H9 (cell line): ENCODE results near the gene TBC1D5. TPM values are rescaled to one million over a fixed set of nuclear protein-coding genes. Genes with fewer than 3 reads are reported as not detected.

Experiments
- DNase-seq: peaks from one replicate; pipeline ENCODE4 v3.0.0-alpha.2; 2017
- H2AFZ ChIP-seq: one replicate; pipeline ENCODE4 v1.6.1; 2013; ENCODE audit warnings: mild to moderate bottlenecking, low read length, control low read depth, moderate library complexity
- H2AK5ac ChIP-seq: 2 replicates; pipeline ENCODE4 v1.6.1; 2013; ENCODE audit warnings: low read length, control low read depth, mixed read lengths; ENCODE audit not compliant: insufficient read length
- H2BK120ac ChIP-seq: one replicate; pipeline ENCODE4 v1.6.1; 2013; ENCODE audit warnings: low read depth, mild to moderate bottlenecking, low read length, control low read depth, inconsistent platforms; ENCODE audit not compliant: poor library complexity, severe bottlenecking
- H2BK12ac ChIP-seq: 2 replicates; pipeline ENCODE4 v1.6.1; 2013; ENCODE audit warnings: low read length, control low read depth, mixed read lengths, low read depth; ENCODE audit not compliant: insufficient read length
- H2BK15ac ChIP-seq: 2 replicates; pipeline ENCODE4 v1.6.1; 2013; ENCODE audit warnings: low read depth, low read length, control low read depth
- H2BK20ac ChIP-seq: one replicate; pipeline ENCODE4 v1.6.1; 2013; ENCODE audit warnings: low read depth, mild to moderate bottlenecking, low read length, control low read depth, inconsistent platforms; ENCODE audit not compliant: poor library complexity, severe bottlenecking
- H2BK5ac ChIP-seq: 2 replicates; pipeline ENCODE4 v1.6.1; 2013; ENCODE audit warnings: low read length, control low read depth, mixed read lengths; ENCODE audit not compliant: insufficient read length
- H3K14ac ChIP-seq: 2 replicates; pipeline ENCODE4 v1.6.1; 2013; ENCODE audit warnings: low read length, control low read depth; ENCODE audit not compliant: insufficient read depth
- H3K18ac ChIP-seq: 2 replicates; pipeline ENCODE4 v1.6.1; 2013; ENCODE audit warnings: low read depth, mild to moderate bottlenecking, mixed read lengths, low read length, control low read depth; ENCODE audit not compliant: insufficient read length
- H3K23ac ChIP-seq: 2 replicates; pipeline ENCODE4 v1.6.1; 2013; ENCODE audit warnings: low read length, control low read depth, mixed read lengths, low read depth; ENCODE audit not compliant: insufficient read length
- H3K23me2 ChIP-seq: 2 replicates; pipeline ENCODE4 v1.6.1; 2013; ENCODE audit warnings: low read depth, mild to moderate bottlenecking, mixed read lengths, low read length, control low read depth; ENCODE audit not compliant: insufficient read length, poor library complexity, severe bottlenecking
- H3K27ac ChIP-seq: 2 replicates; pipeline ENCODE4 v1.5.1; 2013; ENCODE audit warnings: low read length, control low read depth, mixed read lengths, low read depth; ENCODE audit not compliant: insufficient read length
- H3K27me3 ChIP-seq: 2 replicates; pipeline ENCODE4 v1.6.1; 2013; ENCODE audit warnings: low read length, control low read depth, inconsistent platforms; ENCODE audit not compliant: insufficient read depth
- H3K4ac ChIP-seq: 2 replicates; pipeline ENCODE4 v1.6.1; 2013; ENCODE audit warnings: low read depth, mild to moderate bottlenecking, control low read depth, inconsistent platforms, low read length, moderate library complexity
- H3K4me1 ChIP-seq: 2 replicates; pipeline ENCODE4 v1.6.1; 2013; ENCODE audit warnings: low read length, control low read depth, inconsistent platforms; ENCODE audit not compliant: insufficient read depth
- H3K4me2 ChIP-seq: 2 replicates; pipeline ENCODE4 v1.6.1; 2013; ENCODE audit warnings: low read length, control low read depth, mixed read lengths; ENCODE audit not compliant: insufficient read length, insufficient read depth
- H3K56ac ChIP-seq: 2 replicates; pipeline ENCODE4 v1.6.1; 2013; ENCODE audit warnings: low read depth, mild to moderate bottlenecking, mixed read lengths, low read length, control low read depth; ENCODE audit not compliant: insufficient read length
- H3K79me1 ChIP-seq: 2 replicates; pipeline ENCODE4 v1.6.1; 2013; ENCODE audit warnings: low read depth, mild to moderate bottlenecking, moderate library complexity, low read length, control low read depth, inconsistent platforms; ENCODE audit not compliant: insufficient read depth, poor library complexity, severe bottlenecking
- H3K79me2 ChIP-seq: 2 replicates; pipeline ENCODE4 v1.6.1; 2013; ENCODE audit warnings: low read length, control low read depth, inconsistent platforms; ENCODE audit not compliant: insufficient read depth
- H3K9ac ChIP-seq: 2 replicates; pipeline ENCODE4 v1.6.1; 2013; ENCODE audit warnings: low read length, control low read depth, mixed read lengths; ENCODE audit not compliant: insufficient read length; ENCODE audit errors: extremely low read depth
- H3K9me3 ChIP-seq: one replicate; pipeline ENCODE4 v1.6.1; 2013; ENCODE audit warnings: low read depth, low read length, inconsistent platforms; ENCODE audit not compliant: control insufficient read depth
- H3T11ph ChIP-seq: one replicate; pipeline ENCODE4 v1.6.1; 2013; ENCODE audit warnings: mild to moderate bottlenecking, low read length, control low read depth, inconsistent platforms
- H4K20me1 ChIP-seq: one replicate; pipeline ENCODE4 v1.6.1; 2013; ENCODE audit not compliant: control insufficient read depth, insufficient read length, insufficient read depth
- H4K5ac ChIP-seq: 2 replicates; pipeline ENCODE4 v1.6.1; 2013; ENCODE audit warnings: low read depth, mild to moderate bottlenecking, mixed read lengths, low read length, control low read depth; ENCODE audit not compliant: insufficient read length
- H4K8ac ChIP-seq: replicated peaks from 2 replicates; pipeline ENCODE4 v1.6.1; 2013; ENCODE audit warnings: low read length, control low read depth, mixed read lengths, low read depth; ENCODE audit not compliant: insufficient read length
- H4K91ac ChIP-seq: 2 replicates; pipeline ENCODE4 v1.6.1; 2013; ENCODE audit warnings: low read depth, mild to moderate bottlenecking, moderate library complexity, mixed read lengths, low read length, control low read depth; ENCODE audit not compliant: insufficient read length
- H3K27ac Mint-ChIP-seq, 3 experiments: 2 replicates in 2 of 3; 3 replicates in 1 of 3; pipeline ENCODE4 v1.8.0; 2020 to 2021; ENCODE audit warnings: mixed read lengths in 3 of 3, mild to moderate bottlenecking in 1 of 3, moderate library complexity in 1 of 3
- H3K27me3 Mint-ChIP-seq: 2 replicates; pipeline ENCODE4 v1.8.0; 2021; ENCODE audit warnings: low read depth, mild to moderate bottlenecking, moderate library complexity, mixed read lengths
- H3K36me3 Mint-ChIP-seq, 3 experiments: 2 replicates in 2 of 3; 3 replicates in 1 of 3; pipeline ENCODE4 v1.8.0; 2020 to 2021; ENCODE audit warnings: low read depth in 3 of 3, mixed read lengths in 3 of 3; ENCODE audit not compliant: insufficient read depth in 1 of 3
- H3K4me1 Mint-ChIP-seq, 2 experiments: 2 replicates each; pipeline ENCODE4 v1.8.0; 2020; ENCODE audit warnings: mixed read lengths in 2 of 2
- H3K4me3 Mint-ChIP-seq, 2 experiments: 2 replicates in 1 of 2; 3 replicates in 1 of 2; pipeline ENCODE4 v1.8.0; 2020 to 2021; ENCODE audit warnings: mild to moderate bottlenecking in 2 of 2, mixed read lengths in 2 of 2, moderate library complexity in 1 of 2
- H3K9me3 Mint-ChIP-seq, 2 experiments: 2 replicates in 1 of 2; 3 replicates in 1 of 2; pipeline ENCODE4 v1.8.0; 2020; ENCODE audit warnings: mild to moderate bottlenecking in 2 of 2, mixed read lengths in 2 of 2, moderate library complexity in 1 of 2
- WGBS: extraction: QIAGEN DNeasy Blood & Tissue Kit; methylation state at CpG from one replicate; pipeline ENCODE4 v1.1.7; 2013; ENCODE audit warnings: missing lambda C conversion rate, low lambda C conversion rate, mixed read lengths; ENCODE audit not compliant: insufficient read length; ENCODE audit errors: extremely low coverage; 5-methylcytosine and 5-hydroxymethylcytosine counted together
- total RNA-seq: library from RNA; stranded (reverse); gene quantifications from 2 replicates; pipeline ENCODE4 v1.2.1, GENCODE V29; 2021
- TF ChIP-seq, protein P1 (sequence below): fragments of 200-600 bp; sonication (generic); conservative IDR thresholded peaks from 3 replicates; pipeline ENCODE4 v1.8.0; 2021; ENCODE audit warnings: antibody characterized with exemption, mild to moderate bottlenecking

The TBC1D5 gene
- total RNA-seq, 1 experiment from 2014 or later = 25.0 TPM

DNA sequence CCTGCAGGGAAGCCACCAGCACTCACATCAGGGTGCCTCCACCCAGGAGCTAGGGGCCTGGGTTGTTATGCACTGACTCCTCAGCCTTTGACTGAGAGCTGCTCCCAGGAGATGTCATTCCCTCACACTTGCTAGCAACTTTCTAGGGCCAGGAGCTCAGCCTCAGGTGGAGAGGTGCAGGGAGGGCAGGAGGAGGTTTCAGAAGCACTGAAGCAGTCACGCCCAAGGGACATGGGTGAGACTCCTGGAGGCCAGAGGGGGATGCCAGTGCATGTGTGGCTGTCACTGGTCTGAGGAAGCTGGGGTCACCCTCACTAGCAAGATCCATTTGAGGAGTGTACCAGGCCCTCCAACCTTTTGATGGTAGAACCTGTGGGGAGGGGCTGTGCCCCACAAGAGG lies 586.5 kb downstream of the TBC1D5 start:
- Histone ChIP-seq H3K9me3 (no peaks in the 10 kb centered on the region), H3K18ac (no peak overlapping the region), H2BK20ac (no peak overlapping the region), H4K8ac (no peak overlapping the region), H3K56ac (no peak overlapping the region), H3K27ac (no peak overlapping the region), H4K91ac (no peak overlapping the region), H2BK15ac (no peak overlapping the region), H3K9ac (no peak overlapping the region), H3K23me2 (no peaks in the 10 kb centered on the region), H2AFZ (no peak overlapping the region), H3K79me1 (no peaks in the 10 kb centered on the region), H3K4ac (no peak overlapping the region), H3K4me2 (no peak overlapping the region), H2BK12ac (no peak overlapping the region), H2AK5ac (no peak overlapping the region), H3T11ph (no peak overlapping the region), H3K23ac (no peak overlapping the region), H3K14ac (no peak overlapping the region), H3K27me3 (no peaks in the 10 kb centered on the region), H2BK5ac (no peak overlapping the region), H3K79me2 (no peaks in the 10 kb centered on the region), H3K4me1 (no peaks in the 10 kb centered on the region), H2BK120ac (no peak overlapping the region), H4K5ac (no peak overlapping the region), H4K20me1 (no peaks in the 10 kb centered on the region)
- no peak for DNase-seq
- Mint-ChIP-seq H3K36me3 (peaks cover 7 to 23% (median 17%) of the 10 kb centered on the region in 3 experiments; a peak in 6 of 7 replicates), H3K27ac (no peak overlapping the region), H3K4me3 (no peak overlapping the region), H3K9me3 (peaks cover 0 to 3% of the 10 kb centered on the region in 2 experiments; a peak in 3 of 5 replicates), H3K27me3 (no peaks in the 10 kb centered on the region), H3K4me1 (0 out of 4 replicates have a peak, but pooled peaks cover 2 to 7% of the 10 kb centered on the region in 2 experiments)
- WGBS = no CpG with 5 or more reads among the region's 1 CpG
- TF ChIP-seq, protein P1, sequence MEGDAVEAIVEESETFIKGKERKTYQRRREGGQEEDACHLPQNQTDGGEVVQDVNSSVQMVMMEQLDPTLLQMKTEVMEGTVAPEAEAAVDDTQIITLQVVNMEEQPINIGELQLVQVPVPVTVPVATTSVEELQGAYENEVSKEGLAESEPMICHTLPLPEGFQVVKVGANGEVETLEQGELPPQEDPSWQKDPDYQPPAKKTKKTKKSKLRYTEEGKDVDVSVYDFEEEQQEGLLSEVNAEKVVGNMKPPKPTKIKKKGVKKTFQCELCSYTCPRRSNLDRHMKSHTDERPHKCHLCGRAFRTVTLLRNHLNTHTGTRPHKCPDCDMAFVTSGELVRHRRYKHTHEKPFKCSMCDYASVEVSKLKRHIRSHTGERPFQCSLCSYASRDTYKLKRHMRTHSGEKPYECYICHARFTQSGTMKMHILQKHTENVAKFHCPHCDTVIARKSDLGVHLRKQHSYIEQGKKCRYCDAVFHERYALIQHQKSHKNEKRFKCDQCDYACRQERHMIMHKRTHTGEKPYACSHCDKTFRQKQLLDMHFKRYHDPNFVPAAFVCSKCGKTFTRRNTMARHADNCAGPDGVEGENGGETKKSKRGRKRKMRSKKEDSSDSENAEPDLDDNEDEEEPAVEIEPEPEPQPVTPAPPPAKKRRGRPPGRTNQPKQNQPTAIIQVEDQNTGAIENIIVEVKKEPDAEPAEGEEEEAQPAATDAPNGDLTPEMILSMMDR = no peak
